Skeletal muscle cell (primary cell): ENCODE data around the gene GLS.

Experiments used
- DNase-seq: peaks from one replicate; pipeline ENCODE4 v3.0.0-alpha.2; 2010; ENCODE audit warnings: low read depth
- H3K4me3 ChIP-seq: 2 replicates; pipeline ENCODE4 v1.5.1; 2011; ENCODE audit warnings: low read depth, mild to moderate bottlenecking, control low read depth, low read length, moderate library complexity

Gene GLS

DNA sequence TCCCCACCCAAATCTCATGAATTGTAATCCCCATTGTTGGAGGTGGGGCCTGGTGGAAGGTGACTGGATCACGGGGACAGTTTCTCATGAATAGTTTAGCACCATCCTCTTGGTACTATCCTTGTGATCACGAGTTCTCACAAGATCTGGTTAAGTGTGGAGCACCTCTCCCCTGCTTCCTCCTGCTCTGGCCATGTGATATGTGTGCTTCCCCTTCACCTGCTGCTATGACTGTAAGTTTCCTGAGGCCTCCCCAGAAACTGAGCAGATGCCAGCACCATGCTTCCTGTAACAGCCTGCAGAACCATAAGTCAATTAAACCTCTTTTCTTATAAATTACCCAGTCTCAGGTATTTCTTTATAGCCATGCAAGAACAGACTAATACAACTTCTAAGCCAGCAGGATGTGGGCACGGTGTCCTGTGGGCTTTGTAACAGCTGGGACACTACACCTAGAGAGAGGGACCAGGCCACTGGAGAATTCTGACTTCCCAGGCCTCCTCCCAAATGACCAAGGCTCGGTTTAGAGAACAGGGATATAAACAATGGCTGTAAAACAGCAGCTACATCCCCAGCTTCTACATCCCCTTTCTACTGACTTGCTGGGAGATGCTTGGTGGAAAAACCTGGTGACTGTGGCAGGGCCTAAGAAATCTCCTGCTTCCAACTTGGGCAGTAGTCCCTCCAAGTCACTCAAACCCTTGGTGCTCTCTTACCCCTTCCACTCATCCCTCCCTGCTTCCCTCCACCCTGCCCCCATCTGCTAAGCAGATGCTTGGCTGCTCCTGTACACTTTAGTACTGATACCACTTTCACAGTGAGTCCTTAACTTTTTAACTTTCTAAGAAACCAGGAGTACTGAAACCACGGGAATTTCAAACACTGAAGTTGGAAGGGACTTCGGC lies 123.0 kb downstream of the GLS start:
- no peak overlapping the region for H3K4me3 ChIP-seq
- DNase-seq, result no peak

- no peak overlapping the region for H3K4me3 ChIP-seq
- no peak for DNase-seq
These were observed 125.7 kb downstream of the GLS start for GRCh38 chr2:191006297-191006696.

DNA sequence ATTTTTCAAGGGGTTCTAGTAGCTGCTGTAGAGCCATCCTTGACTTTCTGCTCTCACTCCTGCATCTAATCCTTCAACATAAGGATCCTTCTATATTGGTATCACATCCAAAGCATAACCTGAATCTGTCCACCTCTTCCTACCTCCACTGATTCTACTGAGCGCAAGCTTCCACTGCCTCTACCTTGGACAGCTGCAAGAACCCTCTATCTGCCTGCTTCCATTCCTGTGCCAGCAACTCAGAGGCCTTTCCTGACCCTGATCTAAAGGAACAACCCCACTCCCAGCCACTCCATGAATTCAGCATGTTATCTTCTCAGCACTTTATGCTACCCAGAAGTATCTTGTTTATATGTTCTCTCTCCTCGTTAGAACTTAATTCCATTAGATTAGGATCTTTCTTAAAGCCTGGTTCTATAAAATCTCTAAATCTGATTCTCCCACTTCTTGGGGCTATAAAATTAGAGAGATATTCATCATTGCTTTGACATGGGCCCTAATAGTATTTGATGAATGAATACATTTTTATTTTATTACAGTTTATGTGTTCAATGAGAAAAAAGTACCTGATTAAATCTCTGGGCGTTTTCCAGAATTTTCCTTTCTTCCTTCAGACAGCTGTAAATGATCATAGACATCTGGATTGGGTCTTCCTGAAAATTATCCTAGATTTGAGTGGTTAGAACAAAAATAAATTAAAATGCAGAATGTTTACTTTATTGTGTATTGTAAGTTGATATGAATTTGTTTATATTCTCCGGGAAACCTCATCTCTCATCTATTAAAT lies 126.6 kb downstream of the GLS start:
- no peak overlapping the region for H3K4me3 ChIP-seq
- no peak for DNase-seq

DNA sequence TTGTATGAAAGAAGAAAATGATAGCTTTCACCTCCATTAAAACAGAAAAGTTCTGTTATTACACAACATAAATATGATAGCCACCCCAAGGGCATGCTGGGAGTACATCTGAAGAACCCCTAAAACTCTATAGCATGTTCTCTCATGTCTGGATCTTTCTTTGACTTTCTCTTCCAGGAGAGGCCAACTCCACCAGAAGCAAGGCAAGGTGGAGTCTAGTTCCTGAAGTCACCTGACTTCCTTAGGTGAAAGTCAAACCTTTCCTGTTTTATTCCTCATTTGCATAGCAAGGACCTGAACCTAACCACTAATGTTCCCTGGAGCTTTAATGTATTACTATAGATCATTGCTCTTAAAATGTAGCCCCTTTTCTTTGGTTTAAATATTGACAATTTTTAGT lies 127.7 kb downstream of the GLS start:
- no peak for DNase-seq
- no peak overlapping the region for H3K4me3 ChIP-seq

- DNase-seq, result no peak
These were observed 129.1 kb downstream of the GLS start for GRCh38 chr2:191009541-191010374.

DNA sequence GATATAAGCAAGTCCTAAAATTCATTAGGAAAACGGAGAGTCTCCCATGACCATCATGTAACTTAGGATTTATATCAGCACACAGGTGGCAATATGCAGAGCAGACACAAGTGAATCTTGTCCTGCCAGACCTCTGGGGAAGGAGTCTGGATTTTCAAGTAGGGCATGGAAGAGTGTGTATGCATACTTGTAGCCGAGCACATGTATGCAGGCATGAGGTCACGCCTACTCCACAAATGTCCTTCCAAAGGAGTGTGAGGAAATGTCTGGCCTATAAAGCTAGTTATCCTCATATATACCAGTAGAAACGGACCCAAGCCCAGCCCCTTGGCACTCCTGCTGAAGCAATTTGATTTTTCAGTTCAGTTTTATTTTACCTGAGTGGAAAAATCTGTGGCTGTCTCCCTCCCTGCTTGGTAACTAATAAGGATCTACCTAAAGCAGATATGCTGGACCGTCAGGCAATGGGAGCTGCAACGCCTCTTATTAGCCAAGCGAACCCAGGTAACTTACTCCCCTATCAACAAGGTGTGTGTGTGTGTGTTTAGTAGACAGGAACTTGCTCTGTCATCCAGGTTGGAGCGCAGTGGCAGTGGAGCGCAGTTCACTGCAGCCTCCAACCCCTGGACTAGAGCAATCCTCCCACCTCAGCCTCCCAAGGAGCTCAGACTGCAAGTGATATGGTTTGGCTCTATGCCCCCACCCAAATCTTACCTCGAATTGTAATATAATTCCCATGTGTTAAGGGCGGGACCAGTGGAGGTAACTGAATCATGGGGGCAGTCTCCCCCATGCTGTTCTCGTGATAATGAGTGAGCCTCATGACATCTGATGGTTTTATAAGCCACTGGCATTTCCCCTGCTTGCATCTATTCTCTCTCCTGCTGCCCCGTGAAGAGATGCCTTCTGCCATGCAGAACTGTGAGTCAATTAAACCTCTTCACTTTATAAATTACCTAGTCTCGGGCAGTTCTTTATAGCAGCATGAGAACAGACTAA lies 130.6 kb downstream of the GLS start:
- no peak for DNase-seq
- H3K4me3 ChIP-seq, result no peak overlapping the region

More at GRCh38 chr2:191009541-191010374, 129.1 kb downstream of the GLS start:
- no peak overlapping the region for H3K4me3 ChIP-seq

DNA sequence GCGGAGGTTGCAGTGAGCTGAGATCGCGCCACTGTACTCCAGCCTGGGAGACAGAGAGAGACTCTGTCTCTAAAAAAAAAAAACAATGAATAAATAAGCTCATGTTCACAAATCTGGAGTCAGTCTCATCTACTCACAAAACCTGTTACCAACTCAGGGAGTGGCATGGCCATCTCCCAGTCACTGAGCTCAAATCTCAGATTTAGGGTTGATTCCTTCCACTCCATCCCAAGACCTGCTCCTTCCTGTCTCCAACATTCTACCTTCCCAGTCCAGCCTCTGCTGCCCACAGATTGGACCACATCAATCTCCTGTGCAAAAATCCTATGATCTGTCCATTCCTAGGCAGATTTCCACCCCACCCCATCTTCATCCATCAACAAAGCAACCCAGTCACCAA lies 131.7 kb downstream of the GLS start:
- no peak for DNase-seq
- peak overlapping the region; percentile 84 for H3K4me3 ChIP-seq

- H3K4me3 ChIP-seq, result peak overlapping the region; percentile 84
- no peak for DNase-seq
These were observed 132.4 kb downstream of the GLS start for GRCh38 chr2:191012845-191013681.

DNA sequence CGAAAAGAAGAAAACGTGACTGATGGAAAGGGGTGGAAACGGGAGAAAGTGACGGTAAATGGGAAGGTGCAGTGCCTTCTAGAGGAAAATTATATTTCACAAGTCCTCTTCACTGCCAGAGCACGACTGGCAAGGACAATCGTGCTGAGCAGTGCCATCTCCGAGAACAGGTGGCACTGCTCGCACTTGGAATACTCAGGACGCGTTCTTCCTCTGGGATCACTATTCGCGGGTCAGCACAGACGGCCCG lies 133.0 kb downstream of the GLS start:
- no peak for DNase-seq
- peak overlapping the region; percentile 84 for H3K4me3 ChIP-seq

DNA sequence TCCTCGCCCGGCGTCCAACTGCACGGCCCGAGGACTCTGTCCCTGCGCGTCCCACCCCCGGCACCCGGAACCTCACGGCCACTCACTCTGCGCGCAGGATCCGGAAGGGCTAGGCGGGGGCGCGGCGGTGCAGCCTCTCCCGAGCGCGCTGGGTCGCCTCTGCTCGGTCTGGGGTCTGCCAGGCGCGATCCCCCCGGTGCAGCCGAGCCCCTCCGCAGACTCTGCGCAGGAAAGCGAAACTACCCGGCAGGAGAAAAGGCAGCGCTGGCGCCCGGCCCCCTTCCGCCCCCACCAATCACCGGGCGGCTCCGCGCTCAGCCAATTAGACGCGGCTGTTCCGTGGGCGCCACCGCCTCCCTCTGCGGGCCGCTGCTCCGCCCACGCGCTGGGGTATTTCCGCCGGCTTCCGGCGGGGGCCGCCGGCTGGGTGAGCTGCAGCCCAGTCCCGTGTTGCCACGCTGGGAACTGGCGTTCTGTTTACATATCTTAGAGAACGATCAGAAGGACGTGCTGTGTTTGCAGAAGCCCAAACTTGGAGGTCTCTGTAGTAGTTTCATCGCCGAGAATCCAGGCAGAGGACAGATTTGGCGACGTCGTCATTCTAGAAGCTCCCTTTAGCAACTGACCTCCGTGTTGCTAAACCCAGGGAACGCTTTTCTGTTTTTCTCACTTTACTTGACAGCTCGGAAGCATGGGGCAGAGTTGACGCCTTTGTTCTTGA lies 133.5 kb downstream of the GLS start, which contains the start of gene STAT1:
TSS of gene STAT1 (minus strand) at position 240 of the 721 bp plus-strand sequence. CDS start 4,168 bp downstream, outside the sequence.
- peak within 1 kb of the TSS; percentile 84 for H3K4me3 ChIP-seq
- DNase-seq, result peak; percentile 75

GRCh38 chr2:191014653-191015020 lies 134.0 kb downstream of the GLS start:
- DNase-seq, result no peak
- peak overlapping the region; percentile 84 for H3K4me3 ChIP-seq
